CD4-positive, alpha-beta T cell treated with Interferon gamma for 1 hour (primary cell): ENCODE measurements around the gene CLRN2.
"Not testable (repeated sequence)": the region's sequence is repeated elsewhere in the genome, so short reads cannot be mapped to it uniquely, and the experiment has no call there.

ENCODE experiments used
- DNase-seq: peaks from one replicate; pipeline ENCODE4 v3.0.0-alpha.2; 2020

The CLRN2 gene

GRCh38 chr4:17510582-17510981 lies 4.4 kb upstream of the CLRN2 start:
- DNase-seq: no peak

DNA sequence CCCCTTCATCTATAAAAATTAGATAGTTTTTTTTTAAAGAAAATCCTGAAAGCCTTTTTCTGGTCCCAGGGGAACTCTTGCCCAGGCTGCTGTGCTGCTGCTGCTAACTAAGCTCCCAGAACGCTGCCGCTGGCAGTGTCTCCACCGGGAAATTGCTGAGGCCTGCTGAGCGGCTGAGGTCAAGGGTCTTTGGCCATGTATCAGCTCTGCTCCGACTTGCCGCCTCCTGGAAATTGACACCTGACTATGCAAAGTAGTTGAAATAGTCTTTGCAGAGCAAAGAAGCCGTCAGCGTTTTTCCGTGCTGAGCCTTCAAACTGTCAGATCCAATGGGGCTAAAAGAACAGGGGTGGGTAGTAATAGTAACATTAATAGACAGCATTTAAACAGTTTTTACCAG lies 3.9 kb upstream of the CLRN2 start:
- no peak for DNase-seq

DNA sequence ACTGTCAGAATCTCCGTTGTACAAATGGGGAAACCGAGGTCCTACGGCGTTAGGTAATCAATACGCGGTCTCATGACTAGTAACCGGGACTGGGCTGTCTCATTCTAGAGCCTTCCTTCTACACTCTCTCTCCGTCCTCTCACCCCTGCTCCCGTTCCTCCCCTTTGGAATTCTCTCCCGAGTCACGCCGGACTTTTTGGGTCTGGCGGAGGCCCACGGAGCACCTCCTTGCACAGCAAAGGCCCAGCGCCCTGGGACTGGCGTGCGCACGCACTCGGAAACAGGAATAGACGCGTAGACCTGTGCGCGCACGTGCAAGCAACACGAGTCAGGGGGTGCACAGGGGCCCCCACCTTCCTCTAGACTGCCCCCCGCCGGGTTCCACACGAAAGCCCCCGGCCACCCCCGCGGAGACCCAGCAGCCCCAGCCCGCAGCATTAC lies 3.4 kb upstream of the CLRN2 start:
- no peak for DNase-seq

GRCh38 chr4:17511950-17512795 lies 2.8 kb upstream of the CLRN2 start, which contains the start of gene QDPR:
Gene QDPR (minus strand): TSS chr4:17512090. CDS start chr4:17512054, 36 bp downstream.
- peak; percentile 67 for DNase-seq

- DNase-seq: no peak
Measured at GRCh38 chr4:17512973-17513665, 1.8 kb upstream of the CLRN2 start.

GRCh38 chr4:17515445-17516407 lies 761 bp downstream of the CLRN2 start:
- DNase-seq: no peak

DNA sequence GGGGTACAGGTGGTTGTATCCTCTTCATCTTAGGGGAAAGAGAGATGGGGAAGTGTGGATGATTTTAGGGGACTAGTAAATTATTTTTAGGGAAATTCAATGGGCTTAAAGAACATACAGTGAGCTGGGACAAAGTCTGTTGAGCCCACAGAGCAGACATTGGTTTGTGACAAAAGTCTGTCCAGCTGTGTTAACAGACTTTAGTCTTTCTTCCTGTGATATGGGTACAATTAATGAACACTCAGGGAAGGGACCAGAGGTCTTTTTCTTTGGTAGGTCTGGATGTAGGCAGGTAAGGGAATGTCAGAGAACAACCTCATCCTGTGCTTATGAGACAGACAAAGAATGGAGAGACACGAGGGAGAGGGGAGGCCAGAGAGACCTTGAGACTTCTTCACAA lies 2.0 kb downstream of the CLRN2 start:
- DNase-seq: no peak

DNA sequence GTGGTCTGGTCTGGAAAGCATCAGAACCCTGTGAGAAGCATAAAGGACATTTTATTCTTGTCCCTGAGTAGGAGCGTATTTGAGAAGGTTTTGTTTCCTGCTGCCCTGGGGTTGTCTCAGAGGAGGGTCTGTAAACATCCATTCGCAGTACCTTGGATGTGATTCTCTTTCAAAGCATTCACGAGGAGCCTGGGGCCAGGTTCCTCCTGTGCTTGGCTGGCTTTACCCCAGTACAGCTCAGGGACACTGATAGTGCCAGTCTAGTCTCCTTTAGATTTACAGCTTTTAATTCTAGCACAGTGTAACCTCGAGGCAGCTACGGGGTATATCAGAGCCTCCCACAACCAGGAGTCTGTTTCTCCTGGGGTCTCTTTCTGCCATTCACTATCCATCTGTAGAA lies 2.7 kb downstream of the CLRN2 start:
- DNase-seq: no peak

GRCh38 chr4:17521595-17521994 lies 6.6 kb downstream of the CLRN2 start:
- no peak for DNase-seq

- DNase-seq: no peak
Measured at GRCh38 chr4:17523662-17524061, 8.7 kb downstream of the CLRN2 start.

DNA sequence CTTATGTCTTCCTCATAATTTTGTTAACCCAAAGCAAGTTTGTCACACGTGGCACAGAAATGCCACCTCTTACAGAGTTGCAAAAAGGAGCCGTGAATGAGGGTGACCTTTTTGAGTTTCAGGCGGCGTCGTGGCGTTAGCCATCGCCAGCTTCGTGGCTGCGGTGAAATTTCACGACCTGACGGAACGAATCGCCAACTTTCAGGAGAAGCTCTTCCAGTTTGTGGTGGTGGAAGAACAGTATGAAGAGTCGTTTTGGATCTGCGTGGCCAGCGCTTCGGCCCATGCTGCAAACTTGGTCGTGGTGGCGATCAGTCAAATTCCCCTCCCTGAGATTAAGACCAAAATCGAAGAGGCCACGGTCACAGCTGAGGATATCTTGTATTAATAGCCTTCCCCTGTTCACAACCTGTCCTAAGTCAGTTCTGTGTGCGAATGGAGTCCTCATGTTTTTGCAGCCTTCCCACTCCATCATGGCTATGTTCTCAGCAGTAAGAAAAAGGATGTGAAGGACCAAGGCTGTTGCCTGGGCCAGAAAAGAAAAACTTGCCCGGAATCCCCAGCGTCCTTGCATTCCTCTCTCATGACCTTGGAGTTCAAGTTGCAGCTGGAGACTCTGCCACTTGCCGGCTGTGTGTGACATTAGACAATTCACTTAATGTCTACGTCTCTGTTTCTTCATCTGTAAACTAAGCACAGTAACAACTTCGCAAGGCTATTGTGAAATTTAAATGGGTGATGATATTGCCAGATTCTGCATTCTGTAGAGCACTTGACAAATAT lies 11.9 kb downstream of the CLRN2 start:
- no peak for DNase-seq

DNA sequence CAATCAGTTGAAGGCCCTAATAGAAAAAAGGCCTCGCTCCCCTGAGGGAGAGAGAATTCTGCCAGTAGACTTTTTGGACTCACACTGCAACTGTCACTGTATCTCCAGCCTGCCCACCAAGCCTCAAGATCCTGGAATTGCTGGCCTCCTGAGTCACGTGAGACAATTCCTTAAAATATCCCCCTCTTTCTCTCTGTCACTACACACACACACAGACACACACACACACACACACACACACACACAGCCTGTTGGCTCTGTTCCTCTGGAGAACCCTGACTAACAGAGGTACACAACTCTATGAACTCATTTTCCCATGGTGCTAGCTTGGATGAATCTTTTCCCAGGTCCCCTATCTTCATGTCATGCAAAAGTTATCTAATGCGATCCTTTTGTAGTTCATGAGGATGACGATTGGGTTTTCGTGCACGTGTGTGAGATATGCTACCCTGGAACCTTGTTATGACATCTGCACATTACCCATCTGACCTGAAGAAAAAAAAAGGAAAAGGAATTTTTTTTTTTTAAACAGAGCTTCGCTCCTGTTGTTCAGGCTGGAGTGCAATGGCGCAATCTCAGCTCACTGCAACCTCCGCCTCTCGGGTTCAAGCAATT lies 13.7 kb downstream of the CLRN2 start:
- no peak for DNase-seq

GRCh38 chr4:17531538-17532285 lies 16.7 kb downstream of the CLRN2 start:
- DNase-seq: no peak

- no peak for DNase-seq
Measured at GRCh38 chr4:17534705-17535104, 19.7 kb downstream of the CLRN2 start.

GRCh38 chr4:17535242-17535641 lies 20.3 kb downstream of the CLRN2 start:
- DNase-seq: no peak

DNA sequence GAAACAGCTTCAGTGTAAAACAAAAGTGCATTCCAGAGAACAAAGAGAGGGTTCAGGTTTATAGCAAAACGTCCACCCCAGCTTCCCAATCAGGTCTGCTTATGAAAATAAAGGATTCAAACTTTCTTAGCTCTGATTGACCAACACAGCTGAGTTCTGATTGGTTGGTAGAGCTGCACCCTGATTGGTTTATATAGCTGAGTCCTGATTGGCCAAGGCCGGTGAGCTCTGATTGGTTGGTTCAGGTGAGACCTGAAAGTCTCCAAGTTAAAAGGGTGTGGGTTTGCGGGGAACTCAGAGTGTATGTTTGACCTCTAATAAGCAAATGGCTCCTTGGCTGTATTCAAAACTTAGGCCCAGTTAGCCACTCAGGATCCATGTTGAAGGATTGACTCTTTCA lies 20.9 kb downstream of the CLRN2 start:
- no peak for DNase-seq

DNA sequence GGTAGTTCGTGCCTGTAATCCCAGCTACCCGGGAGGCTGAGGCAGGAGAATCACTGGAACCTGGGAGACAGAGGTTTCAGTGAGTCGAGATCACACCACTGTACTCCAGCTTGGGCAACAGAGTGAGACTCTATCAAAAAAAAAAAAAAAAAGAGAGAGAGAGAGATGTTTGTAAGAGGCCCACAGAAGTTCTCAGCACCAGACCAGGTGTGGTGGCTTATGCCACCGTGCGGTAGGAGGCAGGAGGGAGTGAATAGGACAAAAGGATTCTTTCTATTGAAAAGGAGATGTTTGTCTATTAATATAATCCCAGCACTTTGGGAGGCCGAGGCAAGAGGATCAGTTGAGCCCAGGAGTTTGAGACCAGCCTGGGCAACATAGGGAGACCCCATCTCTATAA lies 22.1 kb downstream of the CLRN2 start:
- DNase-seq: not testable (repeated sequence)

- DNase-seq: peak; percentile 18
Measured at GRCh38 chr4:17544205-17544604, 29.2 kb downstream of the CLRN2 start.

DNA sequence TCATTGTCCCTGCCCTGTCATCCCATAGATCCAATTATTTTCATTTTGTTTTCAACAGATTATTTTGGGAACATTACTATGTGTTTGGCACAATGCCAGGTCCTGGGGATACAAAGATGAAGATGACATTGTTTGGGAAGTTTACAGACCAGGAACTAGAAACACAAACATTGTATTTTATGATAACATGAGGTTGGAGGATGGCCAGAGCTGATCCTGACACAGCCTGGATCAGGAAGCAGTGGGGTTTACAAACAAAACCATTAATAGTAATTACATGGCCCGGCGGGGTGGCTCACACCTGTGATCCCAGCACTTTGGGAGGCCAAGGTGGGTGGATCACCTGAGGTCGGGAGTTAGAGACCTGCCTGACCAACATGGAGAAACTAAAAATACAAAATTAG lies 29.9 kb downstream of the CLRN2 start:
- no peak for DNase-seq

DNA sequence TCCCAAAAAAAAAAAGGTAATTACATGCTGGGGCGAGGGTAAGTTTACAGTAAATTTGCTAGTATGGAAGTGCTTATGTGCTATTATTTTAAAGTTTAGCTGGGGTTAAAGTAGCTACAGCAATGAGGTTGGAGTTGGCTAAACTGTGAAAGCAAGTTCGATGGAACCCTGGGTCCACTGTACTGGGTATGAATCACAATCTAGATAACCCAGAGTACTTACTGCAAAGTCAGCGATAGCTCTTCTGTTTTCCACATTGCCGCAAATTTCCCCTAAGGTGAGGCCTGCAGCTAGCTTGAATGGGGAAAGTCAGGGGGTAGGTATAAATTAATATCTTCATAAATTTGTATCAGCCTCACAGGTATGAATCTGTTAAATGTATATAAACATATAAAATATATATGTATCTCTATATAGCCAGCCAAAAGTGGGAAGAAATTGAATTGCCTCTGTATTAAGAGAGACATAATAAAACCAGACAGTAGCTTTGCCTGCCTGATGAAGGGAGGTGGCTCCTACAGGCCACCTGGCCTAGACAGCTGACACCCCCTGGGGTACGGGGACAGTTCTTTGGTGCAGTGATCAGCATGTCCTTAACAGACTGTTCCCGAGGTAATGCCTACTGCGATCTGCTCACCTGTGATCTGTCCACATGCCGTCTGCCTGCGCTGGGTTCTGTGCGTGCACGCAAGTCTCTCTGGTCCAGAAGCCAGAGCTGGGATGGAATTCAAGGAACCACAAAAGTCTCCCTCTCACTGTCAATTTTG lies 30.6 kb downstream of the CLRN2 start:
- no peak for DNase-seq
